Measurements from ENCODE around the gene COPS7A. TPM values are rescaled to one million over a fixed set of nuclear protein-coding genes. Genes with fewer than 3 reads are reported as not detected.

COPS7A gene
- total and polyA plus RNA-seq, 2 experiments from 2014 or later, result 37.7 to 51.9 TPM

- Mint-ChIP-seq H3K4me1 (peaks cover 64% of the 10 kb centered on the region), H3K4me3 (peak overlapping the region; percentile 89), H3K9me3 (no peaks in the 10 kb centered on the region; the same call in 1 of the 3 replicates), H3K36me3 (ENCODE audit: low read depth) (peaks cover 18% of the 10 kb centered on the region), H3K27ac (peak overlapping the region; percentile 89), H3K27me3 (ENCODE audit: insufficient read depth, low read depth, poor library complexity) (peaks cover 43% of the 10 kb centered on the region)
- Histone ChIP-seq H3K4me1 (ENCODE audit: insufficient read depth) (peaks cover 54% of the 10 kb centered on the region), H3K9me2 (ENCODE audit: insufficient read depth) (no peaks in the 10 kb centered on the region), H2AFZ (no peak overlapping the region), H3K4me2 (peak overlapping the region; percentile 99), H3K79me2 (replicated peaks; ENCODE audit: insufficient read depth) (peaks cover 20% of the 10 kb centered on the region), H4K20me1 (replicated peaks; ENCODE audit: insufficient read depth) (peaks cover 20% of the 10 kb centered on the region), H3K4me3 (peak overlapping the region; percentile 98), H3K36me3 (ENCODE audit: insufficient read depth) (no peaks in the 10 kb centered on the region), H3F3A (replicated peaks; ENCODE audit: low read depth) (peaks cover 43% of the 10 kb centered on the region), H3K27ac (ENCODE audit: low read depth) (peak overlapping the region; percentile 94), H3K27me3 (ENCODE audit: insufficient read depth) (peaks cover 33% of the 10 kb centered on the region)
- DNase-seq (ENCODE audit: low spot score) (peak; percentile 39), ATAC-seq (peak; percentile 1)
- TF ChIP-seq ZNF331 (CRISPR knock-in tag; IDR thresholded peaks at IDR 0.05; ENCODE audit: low read depth) (no peak), ZNF462 (CRISPR knock-in tag; IDR thresholded peaks at IDR 0.05) (no peak), EZH2 (IDR thresholded peaks at IDR 0.05; ENCODE audit: low read depth, unreplicated experiment) (no peak), ZNF114 (CRISPR knock-in tag; IDR thresholded peaks at IDR 0.05) (no peak), POLR2AphosphoS5 (IDR thresholded peaks at IDR 0.05; ENCODE audit: low read depth) (no peak), REST (IDR thresholded peaks at IDR 0.05; ENCODE audit: unreplicated experiment) (no peak), NANOG (IDR thresholded peaks at IDR 0.05; ENCODE audit: borderline replicate concordance) (no peak), CTCF (conservative IDR thresholded peaks at IDR 0.05; ENCODE audit: low read depth in 2 of 2) (no peak), EZH2phosphoT487 (IDR thresholded peaks at IDR 0.05; ENCODE audit: unreplicated experiment) (no peak), ETS1 (IDR thresholded peaks at IDR 0.05) (no peak), CREB1 (CRISPR knock-in tag; IDR thresholded peaks at IDR 0.05; ENCODE audit: low read depth) (no peak)
These were observed 44.6 kb downstream of the COPS7A start for GRCh38 chr12:6768437-6768914.
